GM12892 (cell line): ENCODE data around the gene LIG1.
"Not testable (repeated sequence)": the region's sequence is repeated elsewhere in the genome, so short reads cannot be mapped to it uniquely, and the experiment has no call there.

ENCODE experiments used
- POLR2A ChIP-seq: IDR thresholded peaks from 2 replicates; pipeline ENCODE4 v1.6.1; 2011; ENCODE audit warnings: low read depth, low read length, control low read depth
- POLR2AphosphoS5 ChIP-seq: IDR thresholded peaks from 2 replicates; pipeline ENCODE4 v1.6.1; 2011; ENCODE audit warnings: low read depth, low read length, control low read depth

- TF ChIP-seq POLR2A, POLR2AphosphoS5: not testable (repeated sequence)
Observed at GRCh38 chr19:48088991-48089390, 81.2 kb downstream of the LIG1 start.
